GM20431 (cell line): Measurements from ENCODE around the gene CTBP2.

ENCODE experiments used
- in situ Hi-C: fragments of 300-500 bp; cut with MseI, MboI; formaldehyde crosslinking; loops from one replicate; pipeline ENCODE4 v1.15.0; 2020; ENCODE audit warnings: low sequenced_read_pairs; ENCODE audit not compliant: unreplicated experiment

CTBP2 gene

GRCh38 chr10:124972637-124973036 is 187.7 kb downstream of the CTBP2 start:
- in situ Hi-C loops: no loop called here

DNA sequence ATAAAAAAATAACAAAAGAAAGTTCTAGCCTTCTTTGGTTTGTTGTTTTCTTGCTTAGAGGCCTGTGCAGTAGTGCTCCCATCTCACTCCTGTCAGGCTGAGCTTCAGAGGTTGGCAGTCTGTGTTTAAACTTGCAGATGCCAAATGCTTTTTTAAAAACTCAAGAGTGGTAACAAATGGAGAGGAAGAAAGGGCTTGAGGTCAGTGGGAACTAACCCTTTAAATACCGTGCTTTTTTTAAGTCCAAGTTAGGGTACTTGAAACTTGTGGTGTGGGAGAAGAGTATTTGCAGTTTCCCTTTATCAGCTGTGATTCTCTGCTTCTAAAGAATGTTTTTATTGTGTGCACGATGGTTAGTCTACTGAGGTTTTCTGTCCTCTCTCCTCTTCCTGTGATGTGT is 189.1 kb downstream of the CTBP2 start:
- in situ Hi-C loops: no loop called here

DNA sequence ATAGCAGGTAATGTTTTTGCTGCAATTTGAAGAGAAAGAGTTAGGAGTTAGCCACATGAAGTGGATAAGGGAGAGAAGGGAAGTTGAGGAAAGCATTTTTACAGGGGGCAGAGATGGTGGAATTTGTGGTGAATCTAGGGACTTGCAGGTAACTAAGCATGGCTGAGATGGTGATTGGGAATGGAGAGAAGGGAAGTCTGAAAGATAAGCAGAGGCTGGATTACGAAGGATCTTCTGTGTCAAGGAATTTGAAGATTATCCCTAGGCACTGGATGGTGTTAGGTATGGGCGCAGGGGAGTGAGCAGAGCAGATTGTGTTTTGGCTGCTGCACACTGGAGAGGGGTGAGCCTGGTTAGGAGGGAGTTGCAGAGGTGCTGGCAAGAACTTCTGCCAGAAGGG is 193.1 kb downstream of the CTBP2 start:
- in situ Hi-C loops: no loop called here

- in situ Hi-C loops: no loop called here
These were observed 194.4 kb downstream of the CTBP2 start for GRCh38 chr10:124966008-124966407.

- in situ Hi-C loops: no loop called here
These were observed 196.3 kb downstream of the CTBP2 start for GRCh38 chr10:124963866-124964720.

- in situ Hi-C loops: no loop called here
These were observed 197.9 kb downstream of the CTBP2 start for GRCh38 chr10:124962421-124962820.

DNA sequence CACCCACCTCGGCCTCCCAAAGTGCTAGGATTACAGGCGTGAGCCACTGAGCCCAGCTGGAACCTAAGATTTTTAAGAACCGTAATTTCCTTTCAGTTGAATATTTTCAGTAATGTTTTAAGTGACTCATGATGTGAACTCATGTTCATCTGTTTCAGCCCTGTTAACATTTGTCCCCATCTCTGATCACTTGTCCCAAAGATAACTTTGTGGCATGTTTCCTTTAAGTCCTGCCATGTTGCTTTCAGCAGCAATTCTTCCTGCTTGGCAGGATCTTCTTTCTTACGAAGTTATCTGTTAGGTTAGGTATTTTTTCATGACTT is 199.2 kb downstream of the CTBP2 start:
- in situ Hi-C loops: no loop called here

- in situ Hi-C loops: no loop called here
These were observed 200.8 kb downstream of the CTBP2 start for GRCh38 chr10:124959564-124959963.

GRCh38 chr10:124957404-124957947 is 202.9 kb downstream of the CTBP2 start:
- in situ Hi-C loops: no loop called here

DNA sequence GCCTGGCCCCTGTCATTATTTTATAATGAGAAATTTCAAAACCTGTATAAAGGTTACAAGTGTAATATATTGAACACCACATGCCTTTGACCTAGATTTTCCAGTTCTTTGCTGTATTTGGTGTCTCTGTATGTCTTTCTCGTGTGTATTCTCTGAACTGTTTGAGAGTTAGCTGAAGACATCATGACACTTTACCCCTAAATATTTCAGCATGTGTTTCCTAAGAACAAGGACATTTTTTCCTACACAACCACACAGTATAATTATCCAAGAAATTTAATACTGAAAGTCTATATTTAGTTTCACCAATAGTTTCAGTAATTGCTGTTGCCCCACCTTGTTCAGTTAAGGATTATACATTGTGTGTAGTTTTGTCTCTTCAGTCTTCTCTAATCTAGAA is 203.6 kb downstream of the CTBP2 start:
- in situ Hi-C loops: no loop called here

DNA sequence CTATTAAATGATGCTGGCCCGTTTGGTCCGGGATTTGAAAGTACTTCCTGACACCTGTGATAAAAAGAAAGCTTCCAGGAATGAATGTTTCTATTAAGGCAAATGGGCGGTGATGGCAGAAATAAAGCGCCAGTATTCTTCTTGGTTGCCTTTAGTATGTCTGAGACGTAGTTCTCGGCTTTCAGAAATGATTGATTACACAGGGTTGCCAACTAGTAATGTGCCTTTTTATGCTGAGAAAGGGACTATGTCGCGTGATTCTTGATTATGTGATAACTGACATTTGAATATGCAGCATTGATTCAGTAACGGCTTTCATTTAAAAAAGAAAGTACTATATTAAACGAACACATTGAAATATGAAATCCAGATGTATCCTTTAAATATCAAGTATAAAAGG is 204.5 kb downstream of the CTBP2 start:
- in situ Hi-C loops: no loop called here

GRCh38 chr10:124955243-124955642 is 205.1 kb downstream of the CTBP2 start:
- in situ Hi-C loops: no loop called here

DNA sequence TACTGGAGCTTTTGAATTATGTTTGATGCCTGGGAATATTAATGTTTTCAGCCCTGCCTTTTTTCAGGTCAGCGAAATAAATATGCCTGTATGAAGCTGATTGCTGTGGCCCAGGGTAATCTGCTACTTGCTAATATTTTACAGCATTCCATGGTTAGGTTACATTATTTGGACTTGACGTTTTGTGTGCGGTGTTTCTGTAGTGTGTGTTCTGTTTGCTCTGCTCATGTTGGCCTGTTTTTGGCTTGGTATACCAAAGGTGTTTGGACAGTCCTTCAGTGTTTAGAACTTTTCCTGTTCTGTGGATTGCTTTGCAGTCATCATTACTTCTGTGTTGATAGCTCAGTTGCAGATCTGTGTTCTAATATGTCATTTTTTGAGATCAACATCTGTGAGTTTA is 206.9 kb downstream of the CTBP2 start:
- in situ Hi-C loops: no loop called here

DNA sequence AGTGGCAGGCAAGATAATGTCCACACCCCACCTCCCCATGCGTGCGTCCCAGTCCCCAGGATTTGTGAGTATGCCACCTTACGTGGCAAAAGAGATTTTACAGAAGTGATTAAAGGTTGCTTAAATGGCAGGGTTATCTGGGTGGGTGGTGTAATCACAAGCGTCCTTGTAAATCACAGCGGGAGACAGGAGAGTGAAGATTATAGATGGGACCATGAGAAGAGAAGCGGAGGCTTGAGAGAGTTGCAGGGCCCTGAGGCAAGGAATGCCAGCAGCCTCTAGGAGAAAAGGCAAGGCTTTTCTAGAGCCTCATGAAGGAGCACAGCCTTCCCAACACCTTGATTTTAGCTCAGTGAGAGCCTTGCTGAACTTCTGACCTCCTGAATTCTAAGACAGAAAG is 208.2 kb downstream of the CTBP2 start:
- in situ Hi-C loops: no loop called here

DNA sequence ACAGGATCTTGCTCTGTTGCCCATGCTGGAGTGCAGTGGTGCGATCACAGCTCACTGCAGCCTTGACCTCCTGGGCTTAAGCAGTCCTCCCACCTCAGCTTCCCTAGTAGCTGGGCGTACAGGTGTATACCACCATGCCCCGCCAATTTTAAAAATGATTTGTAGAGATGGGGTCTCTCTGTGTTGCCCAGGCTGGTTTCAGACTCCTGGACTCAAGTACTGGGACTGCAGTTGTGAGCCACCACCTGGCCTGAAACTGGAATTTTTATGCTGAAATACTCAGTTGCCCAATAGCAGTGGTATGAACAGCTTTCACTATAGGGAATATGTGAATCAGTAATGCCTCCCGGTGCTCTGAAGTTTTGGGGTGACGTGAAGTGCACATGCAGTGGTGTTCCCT is 210.8 kb downstream of the CTBP2 start:
- in situ Hi-C loops: no loop called here

DNA sequence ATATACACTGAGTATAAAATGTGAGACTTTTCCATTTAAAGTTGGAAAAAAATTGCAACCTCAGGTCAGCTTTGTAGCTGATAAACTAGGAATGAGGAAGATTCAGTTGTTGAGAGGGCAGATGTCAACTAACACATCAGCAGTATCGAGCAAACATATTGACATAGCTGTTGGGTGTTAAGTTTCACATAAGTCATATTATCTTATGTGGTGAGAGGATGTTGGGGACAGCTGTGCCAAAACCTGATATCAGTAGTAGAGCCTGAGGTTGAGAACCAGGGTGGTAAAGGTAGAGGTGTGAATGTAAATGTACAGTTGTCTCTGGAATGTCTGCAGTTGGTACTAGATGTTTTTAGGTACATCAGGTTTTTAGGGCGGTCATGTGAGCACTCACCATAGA is 213.4 kb downstream of the CTBP2 start:
- in situ Hi-C loops: no loop called here

DNA sequence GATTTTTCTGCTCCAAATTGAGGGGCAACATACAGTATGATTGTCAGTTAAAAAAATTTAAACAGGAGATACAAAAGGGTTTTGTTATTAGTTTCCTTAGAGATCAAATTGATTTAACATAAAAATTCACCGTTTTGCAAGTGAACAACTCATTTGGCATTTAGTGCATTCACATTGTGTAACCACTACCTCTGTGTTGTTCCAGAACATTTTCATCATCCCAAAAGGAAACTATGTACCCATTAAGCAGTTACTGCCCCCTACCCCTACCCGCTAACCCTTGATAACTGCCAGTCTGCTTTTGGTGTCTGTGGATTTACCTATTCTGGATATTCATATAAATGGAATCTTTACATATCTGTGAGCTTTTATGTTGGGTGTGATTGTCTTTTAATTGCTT is 215.4 kb downstream of the CTBP2 start:
- in situ Hi-C loops: no loop called here

- in situ Hi-C loops: no loop called here
These were observed 216.9 kb downstream of the CTBP2 start for GRCh38 chr10:124943301-124944092.

- in situ Hi-C loops: no loop called here
These were observed 217.8 kb downstream of the CTBP2 start for GRCh38 chr10:124942317-124943169.

GRCh38 chr10:124941823-124942222 is 218.5 kb downstream of the CTBP2 start, which contains the start of gene ZRANB1:
ZRANB1 (plus strand) TSS chr10:124942123; CDS start chr10:124942494, 371 bp downstream.
- in situ Hi-C loops: no loop called here
